HG03469 (cell line): ENCODE measurements around the gene ERBB4.
"Not testable (repeated sequence)": the region's sequence is repeated elsewhere in the genome, so short reads cannot be mapped to it uniquely, and the experiment has no call there.

Source experiments
- ATAC-seq: cut with Tn5 transposase; IDR thresholded peaks from one replicate; pipeline ENCODE4 v1.9.1; 2021; ENCODE audit warnings: mild to moderate bottlenecking, moderate library complexity, moderate number of reproducible peaks; ENCODE audit not compliant: unreplicated experiment

Gene ERBB4

DNA sequence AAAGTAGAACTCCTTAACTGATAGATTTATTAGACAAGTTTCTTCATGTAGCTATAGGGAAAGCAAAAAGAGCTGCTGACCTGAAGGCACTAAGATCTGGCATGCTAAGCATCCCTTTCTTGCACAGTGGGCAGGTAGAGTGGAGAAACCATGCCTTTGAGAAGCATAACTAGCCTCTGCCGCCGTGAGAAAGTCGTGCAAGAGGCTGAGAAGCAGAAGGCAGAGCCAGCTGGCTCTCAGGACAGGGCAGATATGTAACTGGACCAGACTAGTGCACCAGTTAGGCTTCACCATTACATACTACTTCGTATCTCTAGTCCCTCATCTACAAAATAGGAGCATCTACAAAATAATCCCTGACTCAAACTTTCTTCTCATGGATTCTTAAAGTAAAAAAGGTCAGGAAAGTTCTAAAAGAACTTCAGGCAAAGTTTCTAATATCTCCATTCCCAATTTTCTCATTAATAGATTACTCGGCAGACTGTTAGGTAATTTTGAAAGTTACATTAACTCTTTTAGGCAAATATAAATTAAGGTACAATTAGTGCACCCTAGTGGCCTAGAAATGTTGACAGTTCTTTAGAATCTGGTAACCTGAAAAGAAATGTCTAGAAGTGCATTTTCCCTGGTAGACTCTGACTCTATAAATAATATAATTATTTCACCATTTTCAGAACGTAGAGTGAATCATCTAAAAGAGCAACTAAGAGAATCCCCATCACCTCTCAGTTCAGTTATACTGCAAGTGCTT, 10.3 kb downstream of the ERBB4 start:
- ATAC-seq = no peak

DNA sequence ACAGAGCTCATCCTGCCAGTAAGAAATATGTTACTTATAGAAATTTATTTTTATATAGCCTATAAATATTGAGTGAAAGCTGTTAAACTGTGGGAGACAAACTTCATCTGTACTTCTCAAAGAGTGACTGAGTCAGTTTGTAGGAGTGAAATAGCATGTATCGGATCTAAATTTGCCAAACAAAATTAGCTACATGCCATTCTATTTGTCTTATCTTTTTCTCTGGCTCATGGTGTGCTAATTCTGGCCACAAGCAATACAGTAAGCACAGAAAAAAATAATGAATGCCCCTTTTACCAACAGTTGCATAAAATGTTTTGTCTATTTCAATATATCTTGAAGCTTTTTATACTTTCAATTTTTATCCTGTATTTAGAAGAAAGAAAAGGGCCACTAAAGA, 12.5 kb downstream of the ERBB4 start:
- ATAC-seq = no peak

DNA sequence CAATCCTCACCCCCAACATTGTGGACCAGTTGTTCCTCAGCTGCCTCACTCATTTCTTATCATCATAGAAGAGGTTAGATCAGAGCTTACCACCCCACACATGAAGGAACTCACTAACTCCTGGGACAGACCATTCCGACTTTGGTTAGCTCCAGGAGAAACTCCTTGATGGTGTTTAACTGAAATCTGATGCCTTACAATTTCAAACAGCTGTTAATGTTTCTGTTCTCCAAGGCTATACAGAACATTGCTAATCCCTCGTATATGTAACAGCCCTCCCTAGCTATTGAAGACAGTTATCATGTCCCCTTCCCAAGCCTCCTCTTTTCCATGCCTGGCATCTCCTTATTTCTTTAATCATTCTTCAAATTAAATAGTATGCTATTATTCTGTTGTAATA, 14.8 kb downstream of the ERBB4 start:
- ATAC-seq = no peak

DNA sequence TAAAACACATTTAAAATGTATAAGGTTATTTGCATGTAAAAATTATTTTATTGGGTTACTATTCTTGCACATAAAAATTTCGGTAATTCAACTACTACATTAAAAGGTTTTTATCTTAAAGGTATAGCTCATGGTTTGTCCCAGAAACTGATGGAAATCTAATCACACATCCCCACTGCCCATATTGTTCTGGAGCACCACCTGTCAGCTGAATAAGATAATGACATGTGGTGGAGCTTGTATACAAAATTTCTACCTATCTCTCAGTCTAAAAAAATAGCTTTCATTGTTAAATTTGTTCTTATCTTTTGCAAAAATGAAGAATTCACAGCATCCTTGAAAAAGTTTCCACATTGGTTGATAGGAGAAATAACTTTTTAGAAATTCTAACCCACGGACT, 18.3 kb downstream of the ERBB4 start:
- ATAC-seq = no peak

DNA sequence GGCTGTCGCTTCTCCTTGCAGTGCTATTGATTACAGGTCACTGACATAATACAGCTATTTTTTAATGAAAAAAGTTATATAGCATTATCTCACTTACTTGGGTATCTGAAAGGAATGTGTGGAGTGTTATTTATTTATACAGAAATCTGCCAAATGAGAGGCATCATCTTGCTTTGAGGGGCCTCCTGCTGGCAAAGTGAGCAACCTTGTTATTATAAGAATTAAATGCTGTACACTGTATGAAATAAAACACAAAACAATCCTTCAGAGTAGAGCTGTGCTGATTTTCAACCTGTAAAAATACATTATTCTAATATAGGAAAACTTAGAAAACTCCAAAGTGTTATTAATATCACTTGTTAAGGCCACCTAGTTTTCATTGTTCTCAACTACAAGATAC, 20.9 kb downstream of the ERBB4 start:
- no peak for ATAC-seq

DNA sequence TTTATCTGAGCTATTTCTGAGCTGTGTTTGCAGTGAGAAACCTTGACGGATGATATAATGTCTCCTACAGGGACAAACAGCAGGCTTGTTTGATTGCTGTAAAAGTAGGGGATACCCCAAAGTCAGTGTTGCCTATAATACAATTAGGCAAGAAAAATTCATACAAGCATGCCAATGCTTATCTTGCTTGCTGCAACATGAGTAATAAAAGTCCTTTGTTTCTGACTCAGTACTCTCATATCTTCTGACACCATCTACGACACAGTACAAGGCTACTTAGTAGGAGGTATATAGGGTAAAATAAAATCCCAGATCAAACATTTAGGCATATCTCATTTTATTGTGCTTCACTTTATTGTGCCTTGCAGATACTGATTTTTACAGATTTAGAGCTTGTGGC, 33.0 kb downstream of the ERBB4 start:
- peak; percentile 69 for ATAC-seq

DNA sequence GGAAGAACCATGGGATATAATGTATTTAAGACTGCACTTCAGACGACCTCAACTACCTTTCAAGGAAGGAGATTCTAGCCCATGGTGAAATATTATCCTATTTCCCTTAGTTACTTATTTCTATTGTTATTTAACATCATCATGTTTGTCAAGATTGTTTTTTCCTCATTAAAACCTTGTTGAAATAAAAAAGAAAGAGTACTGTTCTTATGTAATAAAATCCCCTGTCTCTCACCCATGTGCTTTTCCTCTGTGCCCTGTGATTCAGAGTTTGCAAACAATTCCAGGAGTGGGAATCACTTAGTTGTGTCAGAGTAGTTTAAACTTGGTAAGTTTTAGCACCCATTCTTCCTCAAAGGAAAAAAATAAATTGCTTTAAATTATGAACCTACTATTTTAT, 43.6 kb downstream of the ERBB4 start:
- no peak for ATAC-seq

DNA sequence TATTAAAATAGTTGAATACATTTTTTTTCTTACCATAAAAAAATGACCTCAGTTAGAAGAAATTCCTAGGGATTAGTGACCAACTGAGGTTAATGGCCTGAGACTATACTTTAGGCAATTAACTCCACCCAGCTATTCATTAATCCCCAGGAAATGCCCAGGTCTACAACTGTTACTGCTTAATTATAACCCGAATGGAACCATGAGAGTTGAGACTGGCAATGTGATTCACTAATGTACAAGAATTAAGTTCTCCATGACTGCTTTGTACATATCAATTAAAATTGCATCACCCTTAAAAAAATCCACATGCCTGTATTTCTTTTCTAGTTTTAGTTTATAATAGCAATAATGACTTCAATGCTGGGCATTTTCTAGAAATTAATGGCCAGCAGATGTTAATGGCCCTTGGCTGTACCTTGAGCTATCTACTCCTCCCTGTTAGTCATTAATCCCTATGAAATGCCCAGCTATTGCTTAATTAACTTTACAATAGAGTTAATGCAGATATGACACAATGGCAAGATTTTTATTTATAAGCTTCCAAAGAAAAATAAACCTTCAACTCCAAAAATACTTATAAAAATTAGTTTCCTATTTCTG, 44.1 kb downstream of the ERBB4 start:
- no peak for ATAC-seq

DNA sequence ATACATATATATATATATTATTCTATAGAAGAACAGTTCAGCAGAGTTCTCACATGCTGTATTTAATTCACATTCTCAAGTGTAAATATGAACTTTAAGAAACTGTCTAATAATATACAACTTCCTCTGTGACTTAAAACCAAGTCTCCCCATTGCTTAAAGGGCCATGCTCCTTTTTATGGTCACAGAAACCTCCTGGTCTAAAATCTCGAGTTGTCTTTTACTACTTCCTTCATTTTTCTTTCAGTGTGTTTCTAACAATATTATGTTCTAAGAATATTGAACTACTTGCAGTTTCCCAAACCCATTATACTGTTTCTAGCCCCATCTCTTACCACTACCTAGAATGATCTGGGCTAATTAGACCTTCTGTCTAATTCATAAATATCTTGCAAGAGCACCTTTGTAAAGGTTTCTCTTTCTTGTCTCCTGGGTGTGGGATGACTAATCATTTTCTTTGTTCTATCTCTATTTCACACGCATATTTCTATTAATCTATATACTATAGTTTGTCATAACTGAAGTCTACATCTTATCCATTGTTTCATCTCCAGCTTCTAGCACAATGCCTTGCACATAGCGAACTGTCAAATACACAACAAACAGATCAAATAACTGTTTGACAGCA, 48.8 kb downstream of the ERBB4 start:
- ATAC-seq = peak; percentile 80

DNA sequence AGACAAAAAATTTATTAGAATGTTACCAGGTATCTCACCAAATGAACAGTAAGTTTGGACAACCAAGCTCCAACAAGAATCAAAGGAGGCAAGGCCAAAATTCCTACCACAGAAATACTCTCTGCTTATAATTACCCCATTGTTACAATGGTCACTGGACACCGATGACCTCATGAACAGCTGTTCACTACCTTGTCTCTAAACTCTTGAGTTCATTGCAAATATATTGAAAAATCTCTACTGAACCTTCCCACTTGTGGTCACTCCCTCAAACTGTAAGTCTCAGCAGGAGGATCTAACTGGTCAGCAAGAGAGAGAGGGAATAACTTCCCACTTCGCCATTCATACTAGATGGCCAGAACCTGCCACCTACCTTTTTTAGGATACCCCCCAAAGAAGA, 50.0 kb downstream of the ERBB4 start:
- no peak for ATAC-seq

DNA sequence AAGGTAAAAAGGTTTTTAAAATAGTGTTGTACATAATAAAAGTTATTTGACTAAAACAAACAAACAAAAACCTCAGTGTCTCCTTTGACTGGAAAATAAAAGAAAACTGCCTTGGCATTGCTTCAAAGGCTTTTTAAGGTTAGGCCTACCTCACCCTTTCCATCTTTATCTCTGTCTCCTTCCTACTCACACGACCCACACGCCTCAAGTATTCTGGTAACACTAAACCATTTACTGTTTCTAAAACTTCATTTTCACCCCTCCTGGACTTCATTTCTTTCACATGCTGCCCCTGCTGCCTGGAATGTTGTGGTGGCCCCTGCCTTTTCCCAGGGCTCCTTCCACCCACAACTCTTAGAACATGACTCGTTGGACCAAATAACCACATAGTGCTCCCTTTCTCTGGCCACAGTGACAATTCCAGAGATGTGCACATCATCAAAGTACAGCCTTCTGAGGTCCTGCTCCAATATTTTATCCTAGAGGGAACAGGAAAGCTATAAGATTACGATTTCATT, 54.0 kb downstream of the ERBB4 start:
- ATAC-seq = no peak

DNA sequence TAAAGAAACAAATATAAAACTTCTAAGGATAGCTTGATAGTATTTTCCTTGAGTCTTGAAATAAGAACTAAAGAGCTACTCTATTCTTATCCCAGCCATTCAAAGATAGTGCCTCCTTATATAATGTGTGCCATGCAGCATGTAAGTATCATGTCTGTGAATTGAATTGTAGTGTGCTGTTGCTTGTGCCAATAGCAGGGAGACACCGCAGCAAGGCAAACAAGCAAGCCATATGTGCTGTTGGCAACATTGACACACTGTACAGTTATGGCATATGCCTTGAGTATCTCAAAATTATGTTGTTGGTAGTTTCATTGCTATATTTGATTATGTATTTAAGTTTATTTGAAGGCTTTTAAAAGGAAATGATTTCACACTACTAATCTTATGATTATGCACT, 58.2 kb downstream of the ERBB4 start:
- no peak for ATAC-seq

DNA sequence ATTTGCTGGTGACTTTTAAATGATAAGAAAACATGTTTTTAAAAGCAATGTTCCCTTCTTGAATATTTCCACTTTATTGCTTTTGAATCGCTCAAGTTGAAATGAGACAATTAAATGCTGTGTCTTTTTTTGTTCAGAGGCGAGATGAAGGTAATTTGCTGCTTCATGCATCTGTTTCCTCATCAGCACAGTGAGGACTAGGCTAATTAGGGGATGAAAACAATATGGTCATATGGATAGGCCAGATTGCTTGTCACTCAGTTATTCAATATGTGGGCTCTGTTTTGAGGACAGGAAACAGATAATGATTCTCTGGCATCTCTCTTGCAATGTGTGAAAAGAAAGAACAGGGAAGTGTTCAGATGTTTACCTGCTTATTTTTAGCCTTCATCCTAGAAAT, 61.0 kb downstream of the ERBB4 start:
- ATAC-seq = no peak

DNA sequence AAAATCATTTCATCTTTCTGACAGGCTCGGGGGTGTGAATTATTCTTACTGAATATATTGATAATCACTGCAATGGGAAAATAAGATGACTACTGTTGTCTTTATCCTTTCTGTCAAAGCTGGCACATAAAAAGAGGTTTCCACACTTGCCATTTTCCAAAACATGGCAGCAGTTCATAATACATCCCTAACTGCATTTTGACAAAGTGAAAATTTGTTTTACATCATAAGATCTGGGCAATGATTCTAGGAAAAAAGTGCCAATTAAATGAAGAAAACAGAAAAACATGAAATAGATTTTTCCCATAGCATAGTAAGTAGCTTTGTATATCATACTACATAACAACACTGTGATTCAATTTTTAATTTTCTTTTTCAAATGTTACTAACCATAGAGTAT, 65.4 kb downstream of the ERBB4 start:
- no peak for ATAC-seq

DNA sequence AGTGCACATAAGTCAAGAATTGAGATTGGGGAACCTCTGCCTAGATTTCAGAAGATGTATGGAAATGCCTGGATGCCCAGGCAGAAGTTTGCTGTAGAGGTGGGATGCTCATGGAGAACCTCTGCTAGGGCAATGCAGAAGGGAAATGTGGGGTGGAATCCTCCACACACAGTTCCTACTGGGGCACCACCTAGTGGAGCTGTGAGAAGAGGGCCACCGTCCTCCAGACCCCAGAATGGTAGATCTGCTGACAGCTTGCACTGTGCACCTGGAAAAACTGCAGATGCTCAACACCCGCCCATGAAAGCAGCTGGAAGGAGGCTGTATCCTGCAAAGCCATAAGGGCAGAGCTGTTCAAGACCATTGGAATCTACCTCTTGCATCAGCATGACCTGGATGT, 71.1 kb downstream of the ERBB4 start:
- not testable (repeated sequence) for ATAC-seq

DNA sequence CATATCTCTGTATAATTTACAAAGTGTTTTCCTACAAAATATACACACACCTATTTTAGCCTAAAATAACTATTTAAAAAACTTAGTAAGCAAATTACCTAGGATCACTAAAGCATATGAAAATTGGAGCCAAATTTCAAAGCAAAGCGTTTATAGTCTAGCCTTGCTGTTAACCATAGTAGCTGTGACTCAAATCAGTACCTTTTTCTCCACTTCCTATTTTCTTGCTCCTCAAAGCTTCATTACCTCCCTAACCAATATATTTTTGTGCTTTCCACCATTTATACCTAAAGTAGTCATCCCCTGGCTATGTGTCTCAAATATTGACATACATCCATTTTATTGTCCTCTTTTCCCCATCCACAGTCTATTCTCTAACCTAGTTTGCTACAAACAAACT, 73.1 kb downstream of the ERBB4 start:
- ATAC-seq = no peak

DNA sequence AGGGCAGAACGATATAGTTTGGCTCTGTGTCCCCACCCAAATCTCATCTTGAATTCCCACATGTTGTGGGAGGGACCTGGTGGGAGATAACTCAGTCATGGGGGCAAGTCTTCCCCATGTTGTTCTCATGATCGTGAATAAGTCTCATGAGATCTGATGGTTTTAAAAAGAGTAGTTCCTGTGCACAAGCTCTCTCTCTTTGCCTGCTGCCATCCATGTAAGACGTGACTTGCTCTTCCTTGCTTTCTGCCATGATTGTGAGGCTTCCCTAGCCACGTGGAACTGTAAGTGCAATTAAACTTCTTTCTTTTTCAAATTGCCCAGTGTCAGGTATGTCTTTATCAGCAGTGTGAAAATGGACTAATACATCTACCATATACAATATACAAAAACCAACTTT, 76.9 kb downstream of the ERBB4 start:
- not testable (repeated sequence) for ATAC-seq

DNA sequence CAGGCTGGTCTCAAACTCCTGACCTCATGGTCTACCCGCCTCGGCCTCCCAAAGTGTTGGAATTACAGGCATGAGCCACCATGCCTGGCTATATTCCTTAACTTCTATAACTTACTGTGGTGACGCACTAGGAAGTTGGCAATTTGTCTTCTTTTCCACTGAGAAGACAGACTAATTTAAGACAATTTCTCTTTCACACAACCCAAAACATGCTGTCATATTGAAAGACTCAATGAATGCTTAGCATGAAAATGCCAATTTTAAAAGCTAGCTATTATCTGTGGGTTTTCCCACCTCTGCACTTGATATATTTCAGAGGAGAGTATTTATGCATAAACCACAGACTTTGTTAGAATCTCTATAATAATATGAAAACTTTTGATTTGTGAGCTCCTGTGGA, 84.5 kb downstream of the ERBB4 start:
- ATAC-seq = no peak

DNA sequence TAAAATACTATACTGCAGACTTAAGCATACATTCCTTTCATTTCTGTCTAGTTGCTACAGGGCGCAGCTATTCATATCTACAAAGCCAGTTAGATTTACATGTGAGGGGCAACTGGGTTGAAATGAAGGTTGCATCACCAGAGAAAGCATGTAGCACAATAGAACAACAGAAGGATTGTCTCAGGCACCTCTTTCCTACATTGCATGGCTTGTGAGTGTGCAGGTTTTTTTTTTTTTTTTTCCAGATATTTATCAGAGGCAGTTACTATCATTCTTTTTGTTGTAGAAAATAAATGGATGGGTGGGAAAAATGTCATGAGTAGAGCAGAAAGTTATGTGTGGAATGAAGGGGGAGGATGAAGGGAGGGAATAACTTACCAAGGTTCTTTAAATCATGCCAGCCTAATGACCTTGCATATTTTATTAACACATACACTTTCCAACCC, 86.8 kb downstream of the ERBB4 start:
- no peak for ATAC-seq

DNA sequence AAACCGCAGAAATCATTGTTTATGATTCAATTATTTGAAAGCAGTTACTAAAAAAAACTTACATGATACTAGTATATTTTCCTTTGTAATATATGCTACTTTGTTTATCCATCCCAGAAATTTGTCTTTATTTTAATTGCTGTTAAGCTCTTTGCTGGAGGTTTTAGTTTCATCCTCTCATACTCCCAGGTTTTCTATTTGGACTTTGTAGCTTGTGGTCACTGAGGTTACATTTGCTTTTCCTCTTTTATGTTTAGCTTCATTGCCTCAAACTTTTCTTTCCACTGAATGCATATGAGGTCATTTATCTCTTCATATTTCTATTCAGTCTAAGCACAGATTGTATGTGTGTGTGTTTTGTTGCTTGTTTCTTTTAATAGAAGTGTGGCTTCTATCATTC, 89.9 kb downstream of the ERBB4 start:
- no peak for ATAC-seq

DNA sequence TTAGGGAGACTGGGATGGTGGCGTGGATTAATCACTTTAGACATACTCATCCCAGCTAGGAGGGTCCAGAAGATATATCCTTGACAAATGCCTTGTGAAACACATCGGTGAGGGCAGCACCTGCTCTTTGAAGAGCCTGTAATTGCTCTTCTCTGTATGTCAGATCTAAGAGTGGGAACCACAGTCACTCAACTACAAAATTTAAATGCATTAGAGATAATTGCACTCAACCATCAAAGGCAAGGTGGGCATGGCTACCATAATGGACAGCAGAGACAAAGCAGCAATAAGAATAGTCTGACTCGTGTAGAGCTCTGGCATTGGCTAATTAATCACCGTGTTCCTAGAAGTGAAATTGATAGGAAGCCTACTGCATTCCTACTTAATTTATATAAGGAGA, 96.8 kb downstream of the ERBB4 start:
- ATAC-seq = no peak

DNA sequence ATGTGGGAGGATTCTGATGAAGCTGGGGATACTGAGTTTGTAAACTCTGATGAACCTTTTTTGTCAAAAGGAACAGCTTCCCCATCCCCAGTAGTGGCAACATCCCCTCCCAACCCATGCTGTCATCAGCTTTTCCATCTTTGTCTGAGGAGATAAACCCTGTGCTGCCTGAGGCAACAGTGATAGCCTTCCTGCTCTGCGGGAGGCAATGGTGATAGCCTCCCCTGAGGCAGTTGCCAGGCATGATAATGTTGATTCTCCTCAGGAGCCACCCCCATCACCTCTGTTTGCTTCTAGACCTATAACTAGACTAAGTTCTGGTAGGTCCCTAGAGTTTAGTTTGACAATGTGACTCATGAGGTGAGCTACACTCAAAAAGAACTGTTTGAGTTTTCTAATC, 97.5 kb downstream of the ERBB4 start:
- no peak for ATAC-seq
